HCT116 (cell line): Measurements from ENCODE around the gene IMMT.

ENCODE experiments used
- CEBPB ChIP-seq: IDR thresholded peaks from 2 replicates; pipeline ENCODE4 v1.6.1; 2012; ENCODE audit warnings: low read depth
- CTCF ChIP-seq, 3 experiments: fragments of 200-600 bp in 1 of 3; sonication (generic) in 1 of 3; IDR thresholded peaks in 2 of 3; conservative IDR thresholded peaks in 1 of 3; 2 replicates each; pipeline ENCODE4 v1.5.1; 2012 to 2017; ENCODE audit warnings: low read depth in 2 of 3, low read length in 2 of 3, antibody characterized with exemption in 1 of 3, borderline replicate concordance in 1 of 3, control low read depth in 1 of 3, mild to moderate bottlenecking in 1 of 3, mixed read lengths in 1 of 3, mixed run types in 1 of 3, moderate library complexity in 1 of 3; ENCODE audit not compliant: insufficient read depth in 1 of 3
- EZH2 ChIP-seq: fragments of 200-600 bp; sonication (generic); IDR thresholded peaks from 2 replicates; pipeline ENCODE4 v1.6.1; 2017; ENCODE audit warnings: antibody characterized with exemption, mixed run types
- EZH2phosphoT487 ChIP-seq: fragments of 200-600 bp; IDR thresholded peaks from 2 replicates; pipeline ENCODE4 v1.6.1; 2018; ENCODE audit warnings: antibody characterized with exemption, borderline replicate concordance
- POLR2A ChIP-seq: IDR thresholded peaks from 2 replicates; pipeline ENCODE4 v1.7.0; 2011; ENCODE audit warnings: borderline replicate concordance; ENCODE audit not compliant: insufficient read depth, insufficient read length; ENCODE audit errors: extremely low read depth
- POLR2AphosphoS5 ChIP-seq: IDR thresholded peaks from 2 replicates; pipeline ENCODE4 v1.6.1; 2011; ENCODE audit warnings: mild to moderate bottlenecking, low read depth, low read length, moderate library complexity
- SIN3A ChIP-seq: IDR thresholded peaks from 2 replicates; pipeline ENCODE4 v1.6.1; 2012; ENCODE audit warnings: low read depth
- SP1 ChIP-seq: IDR thresholded peaks from 2 replicates; pipeline ENCODE4 v1.6.1; 2012; ENCODE audit warnings: low read depth
- YY1 ChIP-seq: IDR thresholded peaks from 2 replicates; pipeline ENCODE4 v1.6.1; 2011; ENCODE audit warnings: low read length, low read depth, moderate library complexity, mild to moderate bottlenecking; ENCODE audit not compliant: insufficient replicate concordance; ENCODE audit errors: extremely low read depth

GRCh38 chr2:86143926-86144685 is 51.2 kb downstream of the IMMT start:
- TF ChIP-seq EZH2phosphoT487 (no peak), CTCF (IDR thresholded peaks at IDR 0.05 in 2 of 3, conservative IDR thresholded peaks at IDR 0.05 in 1 of 3; ENCODE audit: borderline replicate concordance in 1 of 3, insufficient read depth in 1 of 3, low read depth in 2 of 3, low read length in 2 of 3) (no peak), POLR2AphosphoS5 (peak; percentile 21; the same call in 1 of the 2 replicates), POLR2A (no peak), SP1 (no peak), YY1 (no peak), SIN3A (no peak), CEBPB (no peak), EZH2 (no peak)
